Breast epithelium (tissue), 4 donors: ENCODE data around the gene PDE1C. TPM values are rescaled to one million over a fixed set of nuclear protein-coding genes. Genes with fewer than 3 reads are reported as not detected.

Experiments
- DNase-seq, 2 donors: peaks; one replicate each; pipeline ENCODE4 v3.0.0-alpha.2; 2019; ENCODE audit warnings: low spot score in 2 of 2
- H3K27ac ChIP-seq, 2 donors: fragments of 200-600 bp; sonication (generic) in 1 of 2; one replicate each; pipeline ENCODE4 v1.5.1; 2016 to 2019; ENCODE audit warnings: mild to moderate bottlenecking in 1 of 2
- H3K27me3 ChIP-seq, 2 donors: fragments of 200-600 bp; sonication (generic) in 1 of 2; one replicate each; pipeline versions ENCODE4 v1.5.1 to v1.6.0; 2017 to 2019; ENCODE audit warnings: control low read depth in 1 of 2, mild to moderate bottlenecking in 1 of 2
- H3K36me3 ChIP-seq: fragments of 200-600 bp; one replicate; pipeline ENCODE4 v1.5.1; 2019
- H3K4me1 ChIP-seq, 2 donors: fragments of 200-600 bp; sonication (generic); one replicate each; pipeline ENCODE4 v1.5.1; 2016 to 2019; ENCODE audit warnings: control low read depth in 1 of 2
- H3K4me3 ChIP-seq, 3 donors: fragments of 200-600 bp; sonication (generic); 1 replicate in 2 of 3; 2 replicates in 1 of 3; pipeline ENCODE4 v1.5.1; 2016 to 2019; ENCODE audit warnings: mild to moderate bottlenecking in 3 of 3, moderate library complexity in 2 of 3
- H3K9me3 ChIP-seq, 2 donors: fragments of 200-600 bp; sonication (generic) in 1 of 2; one replicate each; pipeline ENCODE4 v1.5.1; 2016 to 2019; ENCODE audit warnings: control low read depth in 1 of 2
- CTCF ChIP-seq, 3 donors: fragments of 450-650 bp; IDR thresholded peaks; one replicate each; pipeline ENCODE4 v1.5.1; 2016 to 2017; ENCODE audit warnings: antibody characterized with exemption in 3 of 3, mild to moderate bottlenecking in 3 of 3, moderate library complexity in 3 of 3
- POLR2A ChIP-seq: fragments of 450-650 bp; IDR thresholded peaks from one replicate; pipeline ENCODE4 v1.6.1; 2016; ENCODE audit warnings: antibody characterized with exemption, mild to moderate bottlenecking, moderate library complexity
- POLR2AphosphoS5 ChIP-seq, 3 donors: sonication (generic); formaldehyde crosslinking; IDR thresholded peaks; one replicate each; pipeline ENCODE4 v1.6.1; 2017; ENCODE audit warnings: antibody characterized with exemption in 3 of 3
- intact Hi-C: fragments of 100-400 bp; cut with DNase I; formaldehyde crosslinking; loops from one replicate; pipeline ENCODE4 v1.15.1; 2023; ENCODE audit warnings: low total_unique reads
- total RNA-seq, 3 donors: library from RNA; depleted of rRNA; stranded (reverse); fragments of >200 nt; gene quantifications; one replicate each; pipeline ENCODE4 v1.1.0, GENCODE V29; 2016

The PDE1C gene
- total RNA-seq, 3 donors from 2014 or later = 3.2 to 30.1 (median 18.7) TPM

- H3K9me3 ChIP-seq = no peaks in the 10 kb centered on the region
- TF ChIP-seq POLR2A (no peak), CTCF (IDR thresholded peaks at IDR 0.05) (no peak), POLR2AphosphoS5 (IDR thresholded peaks at IDR 0.05) (no peak)
- peaks cover 0 to 17% of the 10 kb centered on the region in 2 donors for H3K27me3 ChIP-seq
- peak overlapping the region; percentile 35 to 74 (median 60) for H3K4me3 ChIP-seq
- no peaks in the 10 kb centered on the region for H3K36me3 ChIP-seq
- intact Hi-C loops = no loop called here
- no peak for DNase-seq
- H3K4me1 ChIP-seq = no peaks in the 10 kb centered on the region
- H3K27ac ChIP-seq = peak overlapping the region; percentile 71 to 76
Observed at GRCh38 chr7:32070051-32070405, 179 bp downstream of the PDE1C start.

- Histone ChIP-seq H3K27ac (no peak overlapping the region), H3K4me3 (peak overlapping the region in 2 of 3 donors; percentile 4 to 60), H3K4me1 (no peaks in the 10 kb centered on the region), H3K27me3 (peaks cover 0 to 17% of the 10 kb centered on the region in 2 donors), H3K36me3 (no peaks in the 10 kb centered on the region), H3K9me3 (no peaks in the 10 kb centered on the region)
- intact Hi-C loops = no loop called here
- TF ChIP-seq POLR2A = no peak
- no peak for TF ChIP-seq CTCF (IDR thresholded peaks at IDR 0.05)
- TF ChIP-seq POLR2AphosphoS5 (IDR thresholded peaks at IDR 0.05) = no peak
- DNase-seq = no peak
Observed at GRCh38 chr7:32069116-32069650, 1.0 kb downstream of the PDE1C start.

DNA sequence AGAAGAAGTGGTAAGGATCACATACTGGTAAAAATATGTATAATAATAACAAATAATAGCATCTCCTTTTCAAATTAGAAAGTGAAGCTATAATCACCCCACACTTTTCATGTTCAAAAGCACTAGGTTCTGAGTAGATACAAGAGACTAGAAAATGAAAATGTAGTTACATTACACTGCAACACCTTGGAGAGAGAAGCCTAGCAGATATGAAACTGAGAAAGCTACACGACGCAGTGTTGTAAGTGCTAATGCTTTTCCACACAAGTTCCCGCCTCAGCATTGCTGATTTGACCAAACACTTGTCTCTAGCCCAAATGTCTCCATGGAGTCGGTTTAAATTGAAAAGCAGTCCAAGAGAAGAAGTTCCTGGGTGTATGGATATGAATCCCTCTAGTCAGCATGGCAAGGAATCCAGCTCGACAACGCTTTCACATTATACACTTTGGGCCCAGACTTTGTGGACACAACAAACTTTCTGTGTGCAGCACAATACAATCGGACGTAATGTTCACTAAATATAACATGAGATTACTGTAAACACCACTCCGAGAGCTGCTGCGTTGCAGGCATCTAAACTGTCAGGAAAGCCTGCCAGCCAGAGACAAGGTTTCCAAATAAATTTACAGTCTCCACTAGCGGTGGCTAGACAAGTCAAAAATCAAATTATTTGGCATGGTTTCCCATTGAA lies 1.7 kb downstream of the PDE1C start:
- Histone ChIP-seq H3K4me3 (peak overlapping the region in 2 of 3 donors; percentile 14 to 22), H3K36me3 (no peaks in the 10 kb centered on the region), H3K4me1 (no peaks in the 10 kb centered on the region), H3K27ac (no peak overlapping the region), H3K9me3 (no peaks in the 10 kb centered on the region), H3K27me3 (peaks cover 0 to 17% of the 10 kb centered on the region in 2 donors)
- DNase-seq = no peak
- intact Hi-C loops = no loop called here
- TF ChIP-seq CTCF (IDR thresholded peaks at IDR 0.05) = no peak
- no peak for TF ChIP-seq POLR2AphosphoS5 (IDR thresholded peaks at IDR 0.05)
- no peak for TF ChIP-seq POLR2A

DNA sequence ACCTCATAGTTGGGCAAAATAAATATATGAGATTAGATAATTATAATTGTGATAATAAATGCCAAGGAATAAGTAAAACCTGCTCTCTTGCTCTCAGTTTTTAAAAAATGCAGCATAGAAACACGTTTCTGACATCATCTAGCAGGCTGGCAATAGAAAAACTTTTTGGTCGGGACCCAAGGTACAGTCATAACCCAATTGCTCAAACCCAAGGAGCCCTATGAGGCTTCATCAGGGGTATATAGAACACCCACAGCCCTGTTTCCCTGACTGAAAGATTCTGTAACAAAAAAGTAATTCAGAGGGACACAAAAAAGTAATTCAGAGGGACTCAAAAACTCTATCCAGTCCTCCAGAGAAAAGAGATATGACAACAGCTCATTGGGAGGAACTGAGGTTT lies 3.8 kb downstream of the PDE1C start:
- no peaks in the 10 kb centered on the region for H3K36me3 ChIP-seq
- no peak for TF ChIP-seq POLR2AphosphoS5 (IDR thresholded peaks at IDR 0.05)
- no peak for TF ChIP-seq POLR2A
- no peak for TF ChIP-seq CTCF (IDR thresholded peaks at IDR 0.05)
- H3K4me1 ChIP-seq = no peaks in the 10 kb centered on the region
- DNase-seq = no peak
- H3K4me3 ChIP-seq = no peak overlapping the region
- peaks cover 0 to 13% of the 10 kb centered on the region in 2 donors for H3K27me3 ChIP-seq
- intact Hi-C loops = no loop called here
- H3K27ac ChIP-seq = no peak overlapping the region
- H3K9me3 ChIP-seq = no peaks in the 10 kb centered on the region

- intact Hi-C loops = no loop called here
- Histone ChIP-seq H3K27me3 (no peaks in the 10 kb centered on the region), H3K36me3 (no peaks in the 10 kb centered on the region), H3K4me3 (no peak overlapping the region), H3K4me1 (no peaks in the 10 kb centered on the region), H3K9me3 (no peaks in the 10 kb centered on the region), H3K27ac (no peak overlapping the region)
- DNase-seq = no peak
- TF ChIP-seq POLR2A (no peak), POLR2AphosphoS5 (IDR thresholded peaks at IDR 0.05) (no peak), CTCF (IDR thresholded peaks at IDR 0.05) (no peak)
Observed at GRCh38 chr7:32063614-32064013, 6.6 kb downstream of the PDE1C start.
